ENCODE data around the gene C3orf18. TPM values are rescaled to one million over a fixed set of nuclear protein-coding genes. Genes with fewer than 3 reads are reported as not detected.
A peak's percentile ranks its signal among the peaks of the same experiment; 100 is the strongest.

C3orf18 gene
- total RNA-seq, 1 experiment from 2014 or later = 7.1 TPM

DNA sequence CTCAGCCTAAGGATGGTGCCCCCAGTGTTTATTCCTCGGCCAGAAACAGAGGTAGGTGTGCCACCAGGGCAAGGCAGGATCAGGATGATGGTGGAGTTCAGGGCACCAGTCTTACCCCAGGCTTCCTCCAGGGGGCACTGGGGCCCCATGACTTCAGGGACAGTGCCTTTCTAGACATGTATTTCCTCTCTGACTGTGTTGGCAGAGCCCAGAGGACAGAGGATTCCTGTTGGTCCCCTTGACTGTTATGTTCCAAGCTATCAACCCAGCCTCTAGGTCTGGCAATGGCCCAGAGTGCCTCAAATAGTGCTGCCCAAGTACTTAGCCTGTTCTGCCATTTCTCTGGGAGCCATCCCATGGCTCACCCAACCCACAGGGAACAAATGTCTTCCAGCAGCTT, 4.6 kb upstream of the C3orf18 start:
- Histone ChIP-seq H3K27me3 (ENCODE audit: insufficient read depth, low read length) (no peaks in the 10 kb centered on the region), H3K9me3 (ENCODE audit: control insufficient read depth, low read depth, low read length) (no peaks in the 10 kb centered on the region), H3K14ac (ENCODE audit: insufficient read depth, low read length) (no peak overlapping the region), H3K4ac (ENCODE audit: low read depth, low read length) (no peak overlapping the region), H3K18ac (ENCODE audit: insufficient read length, low read depth, low read length) (no peak overlapping the region), H2BK15ac (ENCODE audit: low read depth, low read length) (no peak overlapping the region), H2AK5ac (ENCODE audit: insufficient read length, low read length) (no peak overlapping the region), H3K9ac (ENCODE audit: extremely low read depth, insufficient read length, low read length) (no peak overlapping the region), H4K91ac (ENCODE audit: insufficient read length, low read depth, low read length) (no peak overlapping the region), H2AFZ (ENCODE audit: low read length) (no peak overlapping the region), H3K56ac (ENCODE audit: insufficient read length, low read depth, low read length) (no peak overlapping the region), H2BK20ac (ENCODE audit: low read depth, low read length, poor library complexity, severe bottlenecking) (no peak overlapping the region), H3K79me1 (ENCODE audit: insufficient read depth, low read depth, low read length, poor library complexity, severe bottlenecking) (no peaks in the 10 kb centered on the region), H3K23me2 (ENCODE audit: insufficient read length, low read depth, low read length, poor library complexity, severe bottlenecking) (peaks cover 5% of the 10 kb centered on the region), H3K23ac (ENCODE audit: insufficient read length, low read depth, low read length) (no peak overlapping the region), H2BK5ac (ENCODE audit: insufficient read length, low read length) (no peak overlapping the region), H3K4me2 (ENCODE audit: insufficient read depth, insufficient read length, low read length) (no peak overlapping the region), H3T11ph (ENCODE audit: low read length) (no peak overlapping the region), H2BK12ac (ENCODE audit: insufficient read length, low read depth, low read length) (no peak overlapping the region), H4K5ac (ENCODE audit: insufficient read length, low read depth, low read length) (no peak overlapping the region), H2BK120ac (ENCODE audit: low read depth, low read length, poor library complexity, severe bottlenecking) (no peak overlapping the region), H3K79me2 (ENCODE audit: insufficient read depth, low read length) (no peaks in the 10 kb centered on the region), H4K20me1 (ENCODE audit: control insufficient read depth, insufficient read depth, insufficient read length) (no peaks in the 10 kb centered on the region), H4K8ac (replicated peaks; ENCODE audit: insufficient read length, low read depth, low read length) (no peak overlapping the region), H3K4me1 (ENCODE audit: insufficient read depth, low read length) (no peaks in the 10 kb centered on the region), H3K27ac (ENCODE audit: insufficient read length, low read depth, low read length) (no peak overlapping the region)
- peaks cover 2 to 11% of the 10 kb centered on the region in 2 experiments for H3K4me1 Mint-ChIP-seq
- TF ChIP-seq, protein P1, sequence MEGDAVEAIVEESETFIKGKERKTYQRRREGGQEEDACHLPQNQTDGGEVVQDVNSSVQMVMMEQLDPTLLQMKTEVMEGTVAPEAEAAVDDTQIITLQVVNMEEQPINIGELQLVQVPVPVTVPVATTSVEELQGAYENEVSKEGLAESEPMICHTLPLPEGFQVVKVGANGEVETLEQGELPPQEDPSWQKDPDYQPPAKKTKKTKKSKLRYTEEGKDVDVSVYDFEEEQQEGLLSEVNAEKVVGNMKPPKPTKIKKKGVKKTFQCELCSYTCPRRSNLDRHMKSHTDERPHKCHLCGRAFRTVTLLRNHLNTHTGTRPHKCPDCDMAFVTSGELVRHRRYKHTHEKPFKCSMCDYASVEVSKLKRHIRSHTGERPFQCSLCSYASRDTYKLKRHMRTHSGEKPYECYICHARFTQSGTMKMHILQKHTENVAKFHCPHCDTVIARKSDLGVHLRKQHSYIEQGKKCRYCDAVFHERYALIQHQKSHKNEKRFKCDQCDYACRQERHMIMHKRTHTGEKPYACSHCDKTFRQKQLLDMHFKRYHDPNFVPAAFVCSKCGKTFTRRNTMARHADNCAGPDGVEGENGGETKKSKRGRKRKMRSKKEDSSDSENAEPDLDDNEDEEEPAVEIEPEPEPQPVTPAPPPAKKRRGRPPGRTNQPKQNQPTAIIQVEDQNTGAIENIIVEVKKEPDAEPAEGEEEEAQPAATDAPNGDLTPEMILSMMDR (conservative IDR thresholded peaks at IDR 0.05) = peak; percentile 89
- peak overlapping the region in 1 of 2 experiments; percentile 44; a peak in 1 of 5 replicates for H3K4me3 Mint-ChIP-seq
- peak; percentile 75 for DNase-seq
- H3K27ac Mint-ChIP-seq = no peak overlapping the region
- H3K9me3 Mint-ChIP-seq = no peaks in the 10 kb centered on the region
- H3K36me3 Mint-ChIP-seq (ENCODE audit: insufficient read depth in 1 of 3, low read depth in 3 of 3) = peaks cover 0 to 1% (median 0%) of the 10 kb centered on the region in 3 experiments; a peak in 1 of 7 replicates
- WGBS (ENCODE audit: extremely low coverage, insufficient read length, low lambda C conversion rate) = no CpG with 5 or more reads among the region's 1 CpG
- peaks cover under 1% of the 10 kb centered on the region for H3K27me3 Mint-ChIP-seq (ENCODE audit: low read depth)

Data from H9 (cell line).